T-helper 1 cell treated with Interleukin-12 subunit alpha and Interleukin-12 subunit beta and Interleukin-4 antibody, amounts not matched to agents 30 μg/mL and 1 μg/mL, for 36 hours (primary cell): ENCODE results near the gene ZNF446.
"Not testable (repeated sequence)": the region's sequence is repeated elsewhere in the genome, so short reads cannot be mapped to it uniquely, and the experiment has no call there.

Experiments
- H3K27ac Mint-ChIP-seq: one replicate; pipeline ENCODE4 v1.8.0; 2021; ENCODE audit warnings: mild to moderate bottlenecking, mixed read lengths
- H3K27me3 Mint-ChIP-seq: one replicate; pipeline ENCODE4 v1.8.0; 2021; ENCODE audit warnings: low read depth, mixed read lengths
- H3K36me3 Mint-ChIP-seq: one replicate; pipeline ENCODE4 v1.8.0; 2021; ENCODE audit warnings: low read depth, mixed read lengths
- H3K4me1 Mint-ChIP-seq: one replicate; pipeline ENCODE4 v1.8.0; 2021; ENCODE audit warnings: low read depth, mixed read lengths
- H3K4me3 Mint-ChIP-seq: one replicate; pipeline ENCODE4 v1.8.0; 2021; ENCODE audit warnings: mild to moderate bottlenecking, moderate library complexity, mixed read lengths
- H3K9me3 Mint-ChIP-seq: one replicate; pipeline ENCODE4 v1.8.0; 2021; ENCODE audit warnings: mixed read lengths

The ZNF446 gene

DNA sequence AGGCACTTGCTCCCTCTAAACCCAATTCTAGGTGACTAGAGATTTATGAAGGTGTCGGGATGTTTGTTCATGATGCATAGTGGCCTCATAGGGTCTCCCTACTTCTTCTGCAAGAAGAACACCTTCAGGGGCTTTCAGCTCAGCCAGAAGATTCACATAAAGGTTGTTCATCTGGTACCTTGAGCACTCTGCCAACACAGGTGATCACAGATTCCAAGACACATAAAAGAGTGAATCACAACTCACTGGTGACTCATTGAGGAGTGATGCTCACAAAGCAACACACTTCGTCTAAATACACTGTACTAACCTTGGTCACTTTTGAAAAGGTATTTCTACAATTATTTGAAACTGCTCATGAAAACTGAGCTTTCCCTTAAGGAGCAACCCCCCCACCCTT, 16.1 kb upstream of the ZNF446 start:
- no peaks in the 10 kb centered on the region for H3K27me3 Mint-ChIP-seq
- no peaks in the 10 kb centered on the region for H3K4me1 Mint-ChIP-seq
- H3K27ac Mint-ChIP-seq = no peak overlapping the region
- no peak overlapping the region for H3K4me3 Mint-ChIP-seq
- no peaks in the 10 kb centered on the region for H3K9me3 Mint-ChIP-seq
- H3K36me3 Mint-ChIP-seq = peaks cover 10% of the 10 kb centered on the region

DNA sequence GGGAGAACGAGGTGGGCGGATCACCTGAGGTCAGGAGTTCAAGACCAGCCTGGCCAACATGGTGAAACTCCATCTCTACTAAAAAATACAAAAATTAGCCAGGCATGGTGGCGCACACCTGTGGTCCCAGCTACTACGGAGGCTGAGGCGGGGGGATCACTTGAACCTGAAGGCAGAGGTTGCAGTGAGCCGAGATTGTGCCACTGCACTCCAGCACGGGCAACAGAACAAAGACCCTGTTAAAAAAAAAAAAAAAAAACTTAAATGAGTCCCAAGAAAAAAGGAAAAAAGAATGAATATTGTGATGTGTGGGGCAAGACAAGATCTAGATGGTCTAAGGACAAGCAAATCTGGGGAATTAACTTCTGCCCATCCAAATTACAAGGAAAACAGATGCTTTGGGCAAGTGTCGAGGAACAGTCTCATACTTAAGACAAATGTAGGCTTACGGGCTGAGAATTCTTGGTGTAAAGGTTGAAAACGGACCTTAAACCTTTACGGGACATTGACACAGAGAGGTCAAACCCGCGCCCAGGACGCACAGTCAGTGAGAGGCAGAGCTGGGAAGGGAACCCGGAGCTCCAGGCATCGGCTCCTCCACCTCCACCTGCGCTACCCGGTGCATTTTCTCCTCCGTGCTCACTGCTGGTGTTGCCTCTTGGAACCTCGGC, 9.9 kb upstream of the ZNF446 start:
- Mint-ChIP-seq H3K9me3 (no peaks in the 10 kb centered on the region), H3K36me3 (peaks cover 8% of the 10 kb centered on the region), H3K27ac (peak overlapping the region; percentile 80), H3K4me1 (peaks cover 20% of the 10 kb centered on the region), H3K4me3 (peak overlapping the region; percentile 84), H3K27me3 (peaks cover 4% of the 10 kb centered on the region)

DNA sequence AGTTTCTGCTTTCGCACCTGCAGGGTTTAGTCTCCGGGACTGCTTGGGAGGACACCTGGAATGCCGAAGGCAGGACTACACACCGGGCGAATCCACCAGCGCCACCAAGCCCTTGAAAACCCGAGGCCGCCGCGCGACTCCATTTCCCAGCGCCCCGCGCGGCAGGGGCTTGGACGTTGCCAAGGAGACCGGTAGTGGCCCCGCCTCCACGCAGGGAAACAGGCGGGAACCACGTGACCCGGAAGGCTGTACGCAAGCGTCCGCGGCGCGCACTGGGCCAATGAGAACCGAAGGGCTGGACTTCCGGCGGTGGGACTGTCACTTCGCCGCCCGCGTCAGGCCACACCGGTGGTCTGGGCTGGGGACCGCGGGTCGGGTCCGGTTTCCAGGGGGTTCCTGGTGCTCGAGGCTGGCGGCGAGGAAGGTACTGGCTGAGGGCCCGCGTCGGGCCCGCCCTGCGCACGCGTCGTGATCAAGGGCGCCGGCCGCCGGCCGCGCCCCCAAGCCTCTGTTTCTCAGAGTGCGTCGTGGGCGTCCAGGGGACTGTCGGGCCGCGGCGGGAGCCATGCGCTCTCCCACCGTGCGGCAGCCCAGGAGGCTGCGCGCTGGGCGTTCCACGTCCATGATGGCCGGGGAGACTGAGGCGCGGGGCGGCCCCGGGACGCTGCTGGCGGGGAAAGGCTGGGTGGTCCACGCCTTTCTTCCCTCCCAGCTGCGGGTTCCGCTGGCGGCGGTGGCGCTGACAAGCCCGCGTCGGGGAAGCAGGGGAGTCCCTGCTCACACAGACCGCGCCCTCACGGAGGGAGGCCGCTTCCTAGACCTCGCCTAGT, 9.2 kb upstream of the ZNF446 start, which contains the start of gene ZNF324:
Gene ZNF324, plus strand, starts transcription at position 321 of the 830 bp plus-strand sequence. CDS start 2,106 bp downstream, outside the sequence.
- Mint-ChIP-seq H3K27me3 (peaks cover 4% of the 10 kb centered on the region), H3K27ac (peak within 1 kb of the TSS; percentile 80), H3K4me1 (peaks cover 20% of the 10 kb centered on the region), H3K36me3 (peaks cover 8% of the 10 kb centered on the region), H3K4me3 (peak within 1 kb of the TSS; percentile 84), H3K9me3 (no peaks in the 10 kb centered on the region)

DNA sequence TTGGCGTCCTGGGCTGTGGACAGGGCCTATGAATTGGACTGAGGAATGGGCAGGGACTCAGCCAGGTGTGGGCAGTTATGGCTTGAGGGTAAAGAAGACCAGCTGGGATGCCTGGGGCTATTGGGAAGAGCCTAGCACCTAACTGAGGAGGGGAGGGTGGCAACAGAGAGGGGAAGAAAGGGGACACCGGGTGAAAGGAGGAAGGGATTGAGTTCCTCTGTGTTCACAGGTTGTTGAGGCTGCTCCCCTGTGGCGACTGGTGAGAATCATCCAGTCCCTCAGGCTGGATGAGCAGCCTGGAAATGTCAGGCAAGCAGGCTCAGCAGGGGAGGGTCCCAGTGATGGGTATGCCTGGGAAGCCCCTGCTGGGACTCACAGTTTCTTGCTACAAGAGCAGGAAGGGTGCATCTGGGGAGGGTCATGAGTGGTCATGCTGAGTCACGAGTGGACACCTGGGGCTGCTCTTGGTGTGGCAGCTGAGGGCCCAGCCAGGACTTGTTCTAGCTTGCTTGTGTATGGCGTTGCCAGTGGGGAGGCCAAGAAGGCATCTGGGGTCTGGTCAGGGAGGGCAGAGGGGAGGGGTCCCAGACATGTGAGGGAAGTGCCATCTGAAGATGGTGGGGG, 7.8 kb upstream of the ZNF446 start:
- Mint-ChIP-seq H3K9me3 (no peaks in the 10 kb centered on the region), H3K27me3 (peaks cover 4% of the 10 kb centered on the region), H3K4me3 (peak overlapping the region; percentile 84), H3K4me1 (peaks cover 20% of the 10 kb centered on the region), H3K36me3 (peaks cover 14% of the 10 kb centered on the region), H3K27ac (peak overlapping the region; percentile 72)

DNA sequence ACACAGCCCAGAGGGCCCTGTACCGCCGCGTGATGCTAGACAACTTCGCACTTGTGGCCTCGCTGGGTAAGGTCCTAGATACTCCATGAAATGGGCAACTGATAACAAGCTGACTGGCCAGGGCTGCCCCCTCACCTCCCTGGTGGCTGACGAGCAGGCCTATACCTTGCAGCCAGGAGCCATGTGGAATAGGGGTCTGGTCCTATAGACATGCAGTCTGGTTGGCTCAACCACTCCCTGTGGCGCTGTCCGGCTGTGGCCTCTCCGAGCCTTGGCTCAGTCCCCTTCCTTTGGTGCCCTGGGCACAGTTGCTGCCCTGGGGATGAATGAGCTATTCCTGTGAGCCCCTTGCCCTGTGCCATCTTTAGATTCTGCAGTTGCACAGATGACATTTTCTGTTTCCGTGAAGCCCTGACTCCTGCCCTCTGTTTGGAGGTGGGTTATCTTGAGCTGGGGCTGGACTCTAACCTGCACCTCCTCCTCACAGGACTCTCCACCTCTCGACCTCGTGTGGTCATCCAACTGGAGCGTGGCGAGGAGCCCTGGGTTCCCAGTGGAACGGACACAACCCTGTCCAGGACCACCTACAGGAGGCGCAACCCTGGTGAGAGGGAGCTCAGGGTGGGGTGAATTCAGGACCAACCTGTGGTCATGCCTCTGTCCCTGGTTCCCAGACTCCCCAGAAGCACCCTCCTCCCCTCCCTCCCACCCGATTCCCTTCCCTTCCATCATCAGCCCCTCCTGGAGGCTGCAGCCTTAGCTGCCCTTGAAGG, 6.7 kb upstream of the ZNF446 start:
- H3K9me3 Mint-ChIP-seq = no peaks in the 10 kb centered on the region
- H3K4me3 Mint-ChIP-seq = peak overlapping the region; percentile 10
- peaks cover 22% of the 10 kb centered on the region for H3K4me1 Mint-ChIP-seq
- peaks cover 14% of the 10 kb centered on the region for H3K36me3 Mint-ChIP-seq
- H3K27me3 Mint-ChIP-seq = peaks cover 4% of the 10 kb centered on the region
- no peak overlapping the region for H3K27ac Mint-ChIP-seq

GRCh38 chr19:58470837-58471543, 5.2 kb upstream of the ZNF446 start:
- H3K27me3 Mint-ChIP-seq, H3K27ac Mint-ChIP-seq, H3K9me3 Mint-ChIP-seq, H3K4me3 Mint-ChIP-seq: not testable (repeated sequence)
- Mint-ChIP-seq H3K36me3 (peaks cover 14% of the 10 kb centered on the region), H3K4me1 (peaks cover 28% of the 10 kb centered on the region)

DNA sequence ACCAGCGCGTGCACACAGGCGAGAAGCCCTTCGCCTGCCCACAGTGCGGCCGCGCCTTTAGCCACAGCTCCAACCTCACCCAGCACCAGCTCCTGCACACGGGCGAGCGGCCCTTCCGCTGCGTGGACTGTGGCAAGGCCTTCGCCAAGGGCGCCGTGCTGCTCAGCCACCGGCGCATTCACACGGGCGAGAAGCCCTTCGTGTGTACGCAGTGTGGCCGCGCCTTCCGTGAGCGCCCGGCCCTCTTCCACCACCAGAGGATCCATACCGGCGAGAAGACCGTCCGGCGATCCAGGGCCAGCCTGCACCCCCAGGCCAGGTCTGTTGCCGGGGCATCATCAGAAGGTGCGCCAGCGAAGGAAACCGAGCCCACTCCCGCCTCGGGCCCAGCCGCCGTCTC, 4.4 kb upstream of the ZNF446 start:
- no peaks in the 10 kb centered on the region for H3K9me3 Mint-ChIP-seq
- H3K36me3 Mint-ChIP-seq = peaks cover 14% of the 10 kb centered on the region
- no peaks in the 10 kb centered on the region for H3K27me3 Mint-ChIP-seq
- H3K27ac Mint-ChIP-seq = no peak overlapping the region
- peaks cover 27% of the 10 kb centered on the region for H3K4me1 Mint-ChIP-seq
- no peak overlapping the region for H3K4me3 Mint-ChIP-seq

DNA sequence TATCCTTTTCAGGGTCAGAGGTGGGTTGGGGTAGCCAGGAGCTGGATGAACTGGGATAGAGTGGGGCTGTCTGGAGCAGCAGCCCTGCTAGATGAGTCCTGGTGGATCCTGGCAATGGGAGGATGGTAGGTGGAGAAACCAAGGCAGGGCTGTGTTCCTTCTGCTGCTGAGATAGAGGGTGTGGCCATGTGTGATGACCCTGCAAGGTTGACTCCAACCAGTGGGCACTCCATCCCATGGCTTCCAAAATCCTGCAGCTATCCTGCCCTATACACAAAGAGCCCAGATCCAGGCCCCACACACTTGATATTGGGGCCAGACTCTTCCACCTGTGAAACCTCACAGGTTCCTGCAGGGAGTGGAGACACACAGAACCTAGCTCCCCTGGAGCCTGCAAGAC, 2.4 kb upstream of the ZNF446 start:
- H3K9me3 Mint-ChIP-seq = no peaks in the 10 kb centered on the region
- peaks cover 21% of the 10 kb centered on the region for H3K4me1 Mint-ChIP-seq
- H3K36me3 Mint-ChIP-seq = peaks cover 11% of the 10 kb centered on the region
- peak overlapping the region; percentile 21 for H3K4me3 Mint-ChIP-seq
- H3K27me3 Mint-ChIP-seq = no peaks in the 10 kb centered on the region
- H3K27ac Mint-ChIP-seq = no peak overlapping the region

GRCh38 chr19:58474291-58474996, 1.7 kb upstream of the ZNF446 start:
- no peak overlapping the region for H3K27ac Mint-ChIP-seq
- H3K4me1 Mint-ChIP-seq = peaks cover 21% of the 10 kb centered on the region
- peaks cover 11% of the 10 kb centered on the region for H3K36me3 Mint-ChIP-seq
- peak overlapping the region; percentile 88 for H3K4me3 Mint-ChIP-seq
- H3K27me3 Mint-ChIP-seq = no peaks in the 10 kb centered on the region
- H3K9me3 Mint-ChIP-seq = no peaks in the 10 kb centered on the region

DNA sequence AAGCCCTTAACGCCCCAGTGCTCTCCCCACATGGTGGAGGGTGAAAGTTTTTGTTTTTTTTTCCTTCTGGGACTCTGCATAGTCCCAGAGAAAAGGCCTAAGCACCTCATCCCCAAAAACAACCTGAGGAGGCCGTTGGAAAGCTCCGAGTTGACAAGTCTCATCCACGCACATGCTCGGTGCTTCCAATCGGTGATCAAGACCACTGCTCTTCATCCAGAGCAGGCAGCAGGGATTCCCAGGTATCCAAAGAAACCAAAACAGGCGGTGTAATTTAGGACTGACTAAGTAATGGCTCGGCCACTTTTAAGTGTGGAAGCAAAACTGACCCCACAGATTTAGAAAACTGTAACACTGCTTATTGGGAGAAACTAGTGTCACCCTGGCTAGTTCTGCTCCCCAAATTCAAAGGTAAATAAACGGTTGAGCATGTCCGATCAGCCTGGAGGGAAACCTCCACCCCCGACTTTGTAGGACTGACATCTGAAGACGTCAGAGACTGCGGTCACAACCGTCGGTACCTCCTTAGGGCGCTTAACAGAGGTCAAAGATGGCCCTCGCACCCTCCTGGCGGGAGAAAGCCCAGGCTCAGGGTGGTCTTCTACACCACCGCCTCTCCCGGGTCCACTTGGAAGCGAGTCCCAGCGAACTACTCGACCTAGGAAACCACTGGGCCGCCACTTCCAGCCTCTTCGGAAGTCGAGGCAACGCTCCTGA, 997 bp upstream of the ZNF446 start:
- Mint-ChIP-seq H3K9me3 (no peaks in the 10 kb centered on the region), H3K36me3 (peaks cover 9% of the 10 kb centered on the region), H3K27me3 (no peaks in the 10 kb centered on the region), H3K4me1 (peaks cover 21% of the 10 kb centered on the region), H3K4me3 (peak overlapping the region; percentile 88), H3K27ac (peak overlapping the region; percentile 95)

- Mint-ChIP-seq H3K4me1 (peaks cover 21% of the 10 kb centered on the region), H3K9me3 (no peaks in the 10 kb centered on the region), H3K4me3 (peak overlapping the region; percentile 88), H3K27me3 (no peaks in the 10 kb centered on the region), H3K36me3 (peaks cover 6% of the 10 kb centered on the region), H3K27ac (peak overlapping the region; percentile 95)
Measured at GRCh38 chr19:58476498-58477015, 405 bp downstream of the ZNF446 start.

DNA sequence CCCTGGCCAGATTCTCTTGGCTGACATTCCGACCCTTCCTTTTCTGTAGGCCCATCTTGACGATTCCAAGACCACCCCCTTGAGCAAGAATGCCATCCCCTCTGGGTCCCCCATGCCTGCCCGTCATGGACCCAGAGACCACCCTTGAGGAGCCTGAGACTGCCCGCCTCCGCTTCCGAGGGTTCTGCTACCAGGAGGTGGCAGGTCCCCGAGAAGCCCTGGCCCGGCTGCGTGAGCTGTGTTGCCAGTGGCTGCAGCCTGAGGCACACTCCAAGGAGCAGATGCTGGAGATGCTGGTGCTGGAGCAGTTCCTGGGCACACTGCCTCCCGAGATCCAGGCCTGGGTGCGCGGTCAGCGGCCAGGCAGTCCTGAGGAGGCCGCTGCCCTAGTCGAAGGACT, 978 bp downstream of the ZNF446 start:
- peaks cover 21% of the 10 kb centered on the region for H3K4me1 Mint-ChIP-seq
- peak overlapping the region; percentile 95 for H3K27ac Mint-ChIP-seq
- H3K27me3 Mint-ChIP-seq = no peaks in the 10 kb centered on the region
- H3K9me3 Mint-ChIP-seq = no peaks in the 10 kb centered on the region
- peak overlapping the region; percentile 88 for H3K4me3 Mint-ChIP-seq
- H3K36me3 Mint-ChIP-seq = peaks cover 5% of the 10 kb centered on the region

DNA sequence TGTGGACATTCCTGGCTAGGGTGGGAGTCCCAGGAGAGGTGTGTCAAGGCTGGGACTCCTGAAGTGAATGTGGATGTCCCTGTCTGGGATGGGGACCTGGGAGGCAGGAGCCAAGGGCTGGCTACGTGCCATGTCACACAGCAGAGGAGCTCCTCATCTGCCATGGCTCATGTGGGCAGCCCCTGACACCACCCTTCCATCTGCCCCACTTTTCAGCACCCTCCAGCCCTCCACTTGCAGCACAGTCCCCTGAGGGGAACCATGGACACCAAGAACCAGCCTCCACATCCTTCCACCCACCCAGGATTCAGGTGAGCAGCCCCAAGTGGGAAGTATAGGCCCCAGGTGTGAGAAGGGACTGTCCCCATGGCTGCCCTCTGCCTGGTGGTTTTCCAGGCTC, 1.7 kb downstream of the ZNF446 start:
- no peak overlapping the region for H3K4me3 Mint-ChIP-seq
- H3K36me3 Mint-ChIP-seq = peaks cover 1% of the 10 kb centered on the region
- H3K4me1 Mint-ChIP-seq = peaks cover 21% of the 10 kb centered on the region
- H3K27ac Mint-ChIP-seq = no peak overlapping the region
- H3K27me3 Mint-ChIP-seq = no peaks in the 10 kb centered on the region
- H3K9me3 Mint-ChIP-seq = no peaks in the 10 kb centered on the region
